Inflammatory macrophage (primary cell): ENCODE measurements around the gene ARID3B.
"Not testable (repeated sequence)": the region's sequence is repeated elsewhere in the genome, so short reads cannot be mapped to it uniquely, and the experiment has no call there.

Experiments
- DNase-seq, 2 donors: peaks; one replicate each; pipeline ENCODE4 v3.0.0-alpha.2; 2020 to 2022

ARID3B gene

GRCh38 chr15:74573987-74574386 is 33.0 kb downstream of the ARID3B start:
- DNase-seq: no peak

DNA sequence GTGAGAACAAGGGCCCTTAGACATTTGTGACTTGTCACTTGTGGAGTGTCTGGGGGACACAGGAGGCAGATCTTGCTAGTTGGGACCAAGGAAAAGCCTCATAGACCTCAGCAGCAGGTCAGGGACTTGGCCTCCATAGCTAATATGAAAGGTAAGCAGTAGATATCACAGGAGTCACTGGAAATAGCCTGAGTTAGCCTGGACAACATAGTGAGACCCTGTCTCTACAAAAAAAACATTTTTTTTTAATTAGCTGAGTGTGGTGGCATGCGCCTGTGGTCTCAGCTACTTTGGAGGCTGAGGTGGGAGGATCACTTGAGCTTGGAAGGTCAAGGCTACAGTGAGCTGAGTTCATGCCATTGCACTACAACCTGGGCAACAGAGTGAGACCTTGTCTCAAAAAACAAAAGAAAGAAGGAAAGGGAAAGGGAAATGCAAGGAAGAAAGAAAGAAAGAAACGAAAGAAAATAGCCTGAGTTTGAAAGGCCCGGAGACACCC is 37.5 kb downstream of the ARID3B start:
- no peak for DNase-seq

GRCh38 chr15:74579001-74579400 is 38.0 kb downstream of the ARID3B start:
- DNase-seq: no peak

DNA sequence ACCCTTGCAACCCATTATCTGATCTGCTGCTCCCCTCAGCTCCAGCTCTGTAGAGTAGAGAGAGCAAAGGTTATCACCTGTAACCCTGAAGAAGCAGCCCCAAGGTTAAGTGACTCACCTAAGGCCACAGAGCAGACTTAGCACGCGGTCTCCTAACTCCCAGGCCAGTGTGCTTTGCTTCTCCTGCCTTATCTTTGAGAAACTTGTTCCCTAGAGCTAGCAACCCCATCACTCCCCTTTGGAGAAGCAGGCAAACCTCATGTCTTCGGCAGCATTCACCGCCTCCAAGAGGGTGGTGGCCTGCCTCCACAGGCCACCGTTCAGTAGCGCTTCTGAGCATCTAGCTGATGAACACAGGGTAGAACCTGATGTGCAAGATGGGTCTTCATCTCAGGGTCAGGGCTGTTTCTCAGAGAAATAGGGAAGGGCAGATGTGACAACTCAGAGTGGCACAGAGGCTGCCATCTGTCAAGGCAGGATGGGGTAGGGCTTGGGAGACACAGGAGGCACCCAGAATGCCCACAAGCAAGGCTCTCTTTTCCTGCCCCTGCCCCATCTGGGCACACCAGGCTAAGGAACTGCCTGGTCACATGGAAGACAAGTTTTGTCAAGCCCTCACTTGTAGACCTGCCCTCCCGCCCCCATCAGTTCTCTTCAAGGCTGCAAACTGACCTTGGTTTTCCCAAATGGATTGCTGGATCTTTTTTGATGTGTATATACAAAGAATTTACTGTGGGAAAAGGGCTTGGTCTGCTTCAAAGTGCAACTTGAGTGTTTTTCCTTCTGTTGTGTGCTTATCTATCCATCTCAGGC is 39.7 kb downstream of the ARID3B start:
- no peak for DNase-seq

DNA sequence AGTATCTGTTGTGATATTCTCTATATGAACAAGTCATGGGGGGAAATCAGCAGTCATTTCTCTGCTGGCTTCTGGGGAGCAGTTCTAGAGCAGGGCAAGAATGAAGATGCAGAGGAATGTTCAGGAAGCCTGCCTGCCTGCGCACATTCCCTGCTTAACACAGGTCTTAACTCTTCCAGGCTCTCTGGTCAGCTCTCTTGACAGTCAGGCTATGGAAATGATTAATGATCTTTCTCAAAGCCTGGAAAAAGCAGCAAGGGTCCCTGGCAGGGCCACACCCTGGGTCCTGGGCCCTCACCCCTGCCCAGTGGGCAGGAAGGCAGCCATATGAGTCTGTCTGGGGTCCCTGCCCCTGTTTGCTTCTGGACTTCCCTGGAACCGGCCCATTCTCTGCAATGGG is 43.2 kb downstream of the ARID3B start:
- DNase-seq: no peak

- no peak for DNase-seq
Measured at GRCh38 chr15:74584779-74585178, 43.8 kb downstream of the ARID3B start.

GRCh38 chr15:74585191-74585590 is 44.2 kb downstream of the ARID3B start:
- no peak for DNase-seq

GRCh38 chr15:74585857-74586256 is 44.8 kb downstream of the ARID3B start:
- no peak for DNase-seq

- DNase-seq: no peak
Measured at GRCh38 chr15:74589826-74590225, 48.8 kb downstream of the ARID3B start.

- no peak for DNase-seq
Measured at GRCh38 chr15:74592222-74592621, 51.2 kb downstream of the ARID3B start.

- no peak for DNase-seq
Measured at GRCh38 chr15:74593122-74593521, 52.1 kb downstream of the ARID3B start.

DNA sequence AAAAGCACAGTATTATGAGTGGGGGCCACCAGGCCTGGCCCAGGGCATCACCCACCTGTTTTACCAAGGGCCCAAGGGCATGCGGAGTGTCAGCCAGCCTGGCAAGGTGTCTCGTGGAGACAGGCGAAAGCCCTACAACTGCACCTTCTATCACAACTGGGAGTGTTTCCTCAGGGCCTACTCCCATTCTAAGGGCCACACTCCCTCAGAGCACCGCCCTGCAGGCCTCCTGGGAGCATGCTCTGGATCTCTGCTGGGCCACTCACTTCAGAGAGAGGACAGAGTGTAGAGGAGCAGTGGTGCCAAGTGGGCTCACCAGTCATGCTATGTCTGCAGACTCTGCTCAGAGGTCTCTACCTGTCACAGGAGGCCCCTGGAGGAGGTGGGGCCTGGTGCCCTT is 53.4 kb downstream of the ARID3B start:
- DNase-seq: no peak

GRCh38 chr15:74595271-74595670 is 54.3 kb downstream of the ARID3B start:
- no peak for DNase-seq

DNA sequence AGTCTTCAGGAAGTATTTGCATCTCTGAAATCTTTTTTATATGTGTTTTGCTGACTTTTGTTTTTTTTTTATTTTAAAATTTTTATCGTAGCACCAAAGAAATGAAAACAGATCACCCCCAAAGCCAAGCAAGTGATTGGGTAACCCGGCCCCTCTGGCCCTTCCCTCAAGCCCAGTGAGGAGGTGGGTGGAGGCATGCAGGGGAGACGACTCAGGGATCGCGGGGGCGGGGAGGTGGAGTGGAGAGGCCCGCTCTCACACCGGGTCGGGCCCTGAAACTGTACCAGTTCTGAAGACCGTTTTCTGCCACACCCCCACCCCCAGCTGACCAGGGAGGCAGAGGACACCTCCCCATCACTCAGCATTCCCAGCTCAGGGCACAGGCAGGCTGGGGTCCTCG is 55.7 kb downstream of the ARID3B start:
- DNase-seq: not testable (repeated sequence)

DNA sequence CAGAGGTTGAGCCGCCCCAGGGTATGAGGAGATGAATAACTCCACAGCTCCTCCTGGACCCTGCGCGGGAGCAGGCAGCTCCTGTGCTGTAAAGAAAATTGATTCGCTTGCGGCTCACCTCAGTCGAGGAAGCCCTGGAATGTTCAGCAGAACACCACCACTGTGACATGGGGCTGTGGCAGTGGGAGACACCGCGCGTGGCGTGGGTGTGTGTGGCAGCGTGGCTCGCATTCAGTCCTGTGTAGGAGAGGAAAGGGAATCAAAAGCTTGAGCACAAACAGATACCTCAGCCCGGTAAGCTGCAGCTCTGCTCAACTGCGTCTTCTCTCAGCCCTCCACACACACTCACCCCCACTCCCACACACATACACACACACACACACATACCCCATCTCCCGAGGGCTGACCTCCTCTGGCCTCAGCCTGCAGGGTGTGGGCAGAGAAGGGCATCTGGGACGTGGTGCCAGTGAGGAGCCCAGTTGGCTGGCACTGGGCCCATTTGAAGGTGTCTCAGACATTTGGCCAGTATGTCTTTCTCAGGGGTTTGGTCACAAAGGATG is 56.2 kb downstream of the ARID3B start:
- not testable (repeated sequence) for DNase-seq

GRCh38 chr15:74598126-74598842 is 57.3 kb downstream of the ARID3B start:
- DNase-seq: peak; percentile 86 to 89

DNA sequence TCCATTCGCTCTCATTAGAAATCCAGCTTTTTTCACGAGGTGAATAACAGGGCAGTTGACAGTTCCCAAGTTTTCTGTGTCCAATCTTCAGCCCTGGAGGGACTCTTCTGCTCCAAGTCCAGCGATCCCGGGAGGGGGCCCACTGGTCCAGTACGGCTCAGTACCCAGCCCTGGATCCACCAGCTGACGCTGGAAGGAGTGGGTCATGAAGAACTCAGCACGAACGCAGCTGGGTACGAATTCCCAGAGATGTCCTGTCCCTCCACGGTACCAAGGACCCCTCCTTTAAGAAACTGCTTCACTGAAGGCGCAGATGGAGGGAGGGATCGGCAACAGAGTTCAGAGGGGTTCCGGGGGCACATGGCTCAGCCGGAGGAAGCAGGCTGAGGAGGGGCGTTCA is 58.1 kb downstream of the ARID3B start:
- DNase-seq: no peak

GRCh38 chr15:74603026-74603788 is 62.2 kb downstream of the ARID3B start:
- no peak for DNase-seq

DNA sequence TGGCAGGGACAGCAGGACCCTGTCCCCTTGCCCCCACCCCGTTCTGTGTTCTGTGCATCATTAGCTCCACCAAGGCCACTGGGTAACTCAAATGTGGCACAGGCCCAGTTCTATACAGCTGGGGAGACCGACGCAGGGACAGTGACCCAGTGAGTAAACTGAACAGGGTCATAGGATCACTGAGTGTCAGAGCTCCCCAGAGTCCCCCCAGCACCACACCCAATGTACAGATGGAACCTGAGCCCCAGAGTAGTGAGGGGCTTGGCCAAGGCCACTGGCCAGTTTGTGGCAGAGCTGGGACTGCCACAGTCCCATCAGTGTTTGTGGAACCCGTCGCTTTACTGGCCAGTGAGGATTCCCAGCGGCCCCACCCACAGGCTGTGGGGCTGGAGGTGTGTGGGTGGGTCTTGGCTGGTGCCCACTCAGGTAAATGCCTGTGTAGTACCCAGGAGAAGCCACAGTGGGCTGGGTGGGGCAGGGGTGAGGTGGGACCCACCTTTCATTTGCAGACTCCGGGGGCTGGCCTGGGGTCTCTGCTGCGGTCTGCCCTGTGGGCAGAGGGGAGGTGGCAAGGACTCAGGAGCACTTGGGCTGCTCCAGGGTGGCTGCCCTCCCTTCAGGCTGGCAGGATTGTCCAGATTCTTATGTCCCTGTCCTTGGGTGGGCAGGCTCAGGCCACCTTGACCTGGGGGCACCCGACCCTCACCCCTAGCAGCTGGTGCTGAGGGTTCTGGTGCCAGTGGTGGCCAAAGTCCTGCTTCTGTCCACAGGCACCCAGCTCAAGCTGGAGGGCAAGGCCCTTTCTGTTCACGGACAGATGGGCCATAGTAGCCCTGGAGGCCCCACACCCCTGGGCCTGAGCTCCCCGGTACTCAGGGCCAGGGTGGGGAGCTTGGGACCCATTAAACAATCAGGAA is 63.0 kb downstream of the ARID3B start:
- no peak for DNase-seq

DNA sequence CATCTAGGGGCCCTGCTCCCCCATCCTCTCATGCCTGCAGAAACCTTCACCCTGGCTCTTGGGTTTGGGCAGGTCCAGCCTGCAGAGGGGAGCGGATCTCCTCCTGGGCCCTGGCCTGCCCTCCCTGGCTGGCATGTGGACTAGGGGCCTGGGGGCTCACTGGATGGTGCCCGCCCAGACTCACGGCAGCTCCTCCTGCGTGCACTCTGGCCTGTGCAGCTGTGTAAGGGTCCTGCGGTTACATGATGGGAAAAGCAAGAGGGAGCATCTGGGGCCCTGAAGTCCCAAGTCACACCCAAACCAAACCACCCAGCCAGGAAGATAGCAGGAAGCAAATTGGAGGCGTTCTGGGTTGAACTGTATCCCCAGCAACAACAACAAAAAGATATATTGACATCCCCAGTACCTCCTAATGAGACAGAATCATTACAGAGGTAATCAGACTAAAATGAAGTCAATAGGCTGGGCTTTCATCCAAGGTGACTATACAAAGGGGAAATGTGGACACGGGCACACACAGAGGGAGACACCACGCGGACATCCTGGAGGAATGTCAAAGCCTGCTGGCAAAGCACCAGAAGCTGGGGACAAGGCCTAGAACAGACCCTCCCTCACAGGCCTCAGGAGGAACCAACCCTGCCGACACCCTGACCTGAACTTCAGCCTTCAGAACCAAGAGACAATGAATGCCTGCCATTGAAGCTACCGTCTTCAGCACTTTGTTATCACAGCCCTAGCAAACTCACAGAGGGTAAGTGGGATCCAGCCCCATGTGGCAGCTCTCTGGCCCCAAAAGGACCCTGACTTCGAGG is 64.2 kb downstream of the ARID3B start:
- DNase-seq: no peak

DNA sequence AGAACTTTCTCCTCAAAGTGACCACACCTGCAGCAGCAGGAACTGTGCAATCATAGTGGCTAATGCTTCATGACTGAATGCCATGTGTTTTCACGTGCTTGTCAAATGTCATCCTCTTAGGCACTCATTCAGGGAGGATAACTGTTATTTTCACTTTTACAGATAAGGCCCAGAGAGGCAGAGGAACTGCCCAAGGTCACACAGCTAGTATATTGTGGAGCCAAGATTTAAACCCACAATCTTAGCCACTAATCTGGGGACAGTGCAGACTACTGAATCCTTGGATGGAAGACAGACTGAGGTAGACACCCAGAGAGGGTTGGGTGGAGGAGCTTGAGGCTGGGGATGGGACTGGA is 64.8 kb downstream of the ARID3B start:
- no peak for DNase-seq
